SK-N-SH (cell line): Measurements from ENCODE around the gene PRAMEF1. TPM values are rescaled to one million over a fixed set of nuclear protein-coding genes. Genes with fewer than 3 reads are reported as not detected.
A peak's percentile ranks its signal among the peaks of the same experiment; 100 is the strongest.
"Not testable (repeated sequence)": the region's sequence is repeated elsewhere in the genome, so short reads cannot be mapped to it uniquely, and the experiment has no call there.

ENCODE experiments used
- CTCF ChIA-PET: fragments of 300-600, 350-600 bp; formaldehyde crosslinking; extraction: SDS; loops from one replicate; lab custom pipeline; 2021; lab: Yijun Ruan, JAX
- POLR2A ChIA-PET: fragments of 350-600 bp; sonication (Branson Sonifier 250); formaldehyde crosslinking; extraction: SDS; loops from one replicate; lab custom pipeline; 2020; ENCODE audit warnings: antibody characterized with exemption, inconsistent platforms; lab: Yijun Ruan, JAX
- DNase-seq: peaks from one replicate; pipeline ENCODE4 v3.0.0; 2012
- H2AFZ ChIP-seq: fragments of 200-600 bp; sonication (generic); 2 replicates; pipeline ENCODE4 v1.8.1; 2016; ENCODE audit warnings: antibody characterized with exemption, mild to moderate bottlenecking, low read depth
- H3F3A ChIP-seq: fragments of 200-600 bp; sonication (generic); replicated peaks from 2 replicates; pipeline ENCODE3; 2016; ENCODE audit warnings: antibody characterized with exemption, mild to moderate bottlenecking; ENCODE audit not compliant: insufficient read depth
- H3K27ac ChIP-seq, 2 experiments: fragments of 200-500 bp in 1 of 2; fragments of 200-600 bp in 1 of 2; sonication (Bioruptor generic) in 1 of 2; sonication (generic), shearing (Covaris generic) in 1 of 2; 2 replicates each; pipeline versions ENCODE4 v1.5.1 to v1.6.1; 2014 to 2016; ENCODE audit warnings: low read depth in 2 of 2, inconsistent platforms in 1 of 2, low read length in 1 of 2, mild to moderate bottlenecking in 1 of 2, mixed read lengths in 1 of 2
- H3K27me3 ChIP-seq: fragments of 200-600 bp; sonication (generic), shearing (Covaris generic); 2 replicates; pipeline ENCODE4 v1.6.1; 2016; ENCODE audit warnings: mixed run types; ENCODE audit not compliant: insufficient read depth
- H3K36me3 ChIP-seq, 2 experiments: fragments of 200-500 bp in 1 of 2; fragments of 200-600 bp in 1 of 2; sonication (Bioruptor generic) in 1 of 2; sonication (generic) in 1 of 2; replicated peaks in 1 of 2; 2 replicates each; pipeline versions ENCODE3 to v1.5.1; 2014 to 2016; ENCODE audit warnings: low read length in 1 of 2, mild to moderate bottlenecking in 1 of 2; ENCODE audit not compliant: insufficient read depth in 2 of 2, control insufficient read depth in 1 of 2
- H3K4me1 ChIP-seq, 2 experiments: fragments of 200-500 bp in 1 of 2; fragments of 200-600 bp in 1 of 2; sonication (Bioruptor generic) in 1 of 2; sonication (generic), shearing (Covaris generic) in 1 of 2; 2 replicates each; pipeline versions ENCODE4 v1.5.1 to v1.6.1; 2014 to 2016; ENCODE audit warnings: low read depth in 1 of 2, low read length in 1 of 2, mixed run types in 1 of 2; ENCODE audit not compliant: insufficient read depth in 2 of 2, control insufficient read depth in 1 of 2
- H3K4me2 ChIP-seq: fragments of 200-600 bp; sonication (generic), shearing (Covaris generic); 2 replicates; pipeline ENCODE4 v1.6.1; 2017; ENCODE audit warnings: mixed run types
- H3K4me3 ChIP-seq, 2 experiments: fragments of 200-500 bp in 1 of 2; fragments of 200-600 bp in 1 of 2; sonication (Bioruptor generic) in 1 of 2; sonication (generic), shearing (Covaris generic) in 1 of 2; 2 replicates each; pipeline versions ENCODE4 v1.5.1 to v1.8.1; 2014 to 2016; ENCODE audit warnings: low read depth in 2 of 2, inconsistent platforms in 1 of 2, low read length in 1 of 2, mild to moderate bottlenecking in 1 of 2, mixed read lengths in 1 of 2, moderate library complexity in 1 of 2
- H3K79me2 ChIP-seq: fragments of 200-600 bp; sonication (generic); 2 replicates; pipeline ENCODE4 v1.8.1; 2017; ENCODE audit warnings: mild to moderate bottlenecking; ENCODE audit not compliant: insufficient read depth
- H3K9ac ChIP-seq: fragments of 200-600 bp; sonication (generic); 2 replicates; pipeline ENCODE4 v1.6.1; 2017; ENCODE audit warnings: mixed run types
- H3K9me2 ChIP-seq: fragments of 200-600 bp; sonication (generic); 2 replicates; pipeline ENCODE4 v1.6.1; 2017; ENCODE audit warnings: mixed run types
- H3K9me3 ChIP-seq: fragments of 200-600 bp; sonication (generic); 2 replicates; pipeline ENCODE4 v1.6.1; 2017; ENCODE audit warnings: mixed run types, mild to moderate bottlenecking, moderate library complexity
- H4K20me1 ChIP-seq: fragments of 200-600 bp; sonication (generic); 2 replicates; pipeline ENCODE4 v1.6.1; 2017; ENCODE audit warnings: mild to moderate bottlenecking, mixed run types; ENCODE audit not compliant: insufficient read depth
- ELF1 ChIP-seq: IDR thresholded peaks from 2 replicates; pipeline ENCODE4 v1.4.0; 2012
- EP300 ChIP-seq, 2 experiments: IDR thresholded peaks; 2 replicates each; pipeline versions ENCODE4 v1.4.0 to v1.6.1; 2012; ENCODE audit warnings: borderline replicate concordance in 1 of 2, low read depth in 1 of 2, low read length in 1 of 2
- FOXM1 ChIP-seq: IDR thresholded peaks from 2 replicates; pipeline ENCODE4 v1.4.0; 2012; ENCODE audit warnings: low read depth, mild to moderate bottlenecking
- RAD21 ChIP-seq: IDR thresholded peaks from 2 replicates; pipeline ENCODE4 v1.6.1; 2012; ENCODE audit warnings: mild to moderate bottlenecking, low read length
- SIN3A ChIP-seq: IDR thresholded peaks from 2 replicates; pipeline ENCODE4 v1.6.1; 2012; ENCODE audit warnings: low read depth, mild to moderate bottlenecking, low read length, moderate library complexity, borderline replicate concordance
- USF2 ChIP-seq: fragments of 150-350 bp; IDR thresholded peaks from 2 replicates; pipeline ENCODE4 v1.6.1; 2017; ENCODE audit warnings: antibody characterized with exemption, low read length, low read depth, borderline replicate concordance
- WGBS: methylation state at CpG from one replicate; pipeline ENCODE4 v1.1.6; 2017; ENCODE audit warnings: low lambda C conversion rate; 5-methylcytosine and 5-hydroxymethylcytosine counted together
- polyA plus RNA-seq, 3 experiments: library from polyadenylated mRNA; depleted of rRNA; stranded (reverse); fragments of >200 nt; gene quantifications; 2 replicates each; pipeline ENCODE4 v1.2.3, GENCODE V29; 2012
- TF ChIP-seq, protein P1 (sequence below): fragments of 200-600 bp; sonication (generic); IDR thresholded peaks from 2 replicates; pipeline ENCODE4 v1.6.1; 2017; ENCODE audit warnings: antibody characterized with exemption, mild to moderate bottlenecking, moderate library complexity
- TF ChIP-seq, protein P2 (sequence below): IDR thresholded peaks from 2 replicates; pipeline ENCODE4 v1.6.1; 2012; ENCODE audit warnings: mild to moderate bottlenecking, low read depth, low read length, moderate library complexity

PRAMEF1 gene
- polyA plus RNA-seq, 1 of the 3 experiments (the other 2 are of a cell fraction): not detected

- H3K36me3 ChIP-seq, H4K20me1 ChIP-seq, H3K4me3 ChIP-seq, H2AFZ ChIP-seq, H3K4me2 ChIP-seq, H3K9me2 ChIP-seq, H3F3A ChIP-seq, DNase-seq, H3K9ac ChIP-seq, H3K79me2 ChIP-seq, CTCF ChIA-PET, H3K27ac ChIP-seq, POLR2A ChIA-PET, H3K9me3 ChIP-seq, H3K27me3 ChIP-seq, H3K4me1 ChIP-seq: not testable (repeated sequence)
- peak; percentile 36 for TF ChIP-seq RAD21
- TF ChIP-seq, protein P1, sequence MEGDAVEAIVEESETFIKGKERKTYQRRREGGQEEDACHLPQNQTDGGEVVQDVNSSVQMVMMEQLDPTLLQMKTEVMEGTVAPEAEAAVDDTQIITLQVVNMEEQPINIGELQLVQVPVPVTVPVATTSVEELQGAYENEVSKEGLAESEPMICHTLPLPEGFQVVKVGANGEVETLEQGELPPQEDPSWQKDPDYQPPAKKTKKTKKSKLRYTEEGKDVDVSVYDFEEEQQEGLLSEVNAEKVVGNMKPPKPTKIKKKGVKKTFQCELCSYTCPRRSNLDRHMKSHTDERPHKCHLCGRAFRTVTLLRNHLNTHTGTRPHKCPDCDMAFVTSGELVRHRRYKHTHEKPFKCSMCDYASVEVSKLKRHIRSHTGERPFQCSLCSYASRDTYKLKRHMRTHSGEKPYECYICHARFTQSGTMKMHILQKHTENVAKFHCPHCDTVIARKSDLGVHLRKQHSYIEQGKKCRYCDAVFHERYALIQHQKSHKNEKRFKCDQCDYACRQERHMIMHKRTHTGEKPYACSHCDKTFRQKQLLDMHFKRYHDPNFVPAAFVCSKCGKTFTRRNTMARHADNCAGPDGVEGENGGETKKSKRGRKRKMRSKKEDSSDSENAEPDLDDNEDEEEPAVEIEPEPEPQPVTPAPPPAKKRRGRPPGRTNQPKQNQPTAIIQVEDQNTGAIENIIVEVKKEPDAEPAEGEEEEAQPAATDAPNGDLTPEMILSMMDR: peak; percentile 55
- 0% methylated on average over 6 of the region's 7 CpGs for WGBS
These were observed 7.4 kb upstream of the PRAMEF1 start for GRCh38 chr1:12783783-12784182.

- DNase-seq, H3K9ac ChIP-seq, H3K9me2 ChIP-seq, H3K79me2 ChIP-seq, H3K9me3 ChIP-seq, H3K36me3 ChIP-seq, POLR2A ChIA-PET, H4K20me1 ChIP-seq, CTCF ChIA-PET, H3K4me1 ChIP-seq, H3K27me3 ChIP-seq, H3K4me2 ChIP-seq, H3F3A ChIP-seq, H3K4me3 ChIP-seq, H3K27ac ChIP-seq, H2AFZ ChIP-seq: not testable (repeated sequence)
- WGBS: 45% methylated on average over 7 of the region's 8 CpGs
These were observed 6.5 kb upstream of the PRAMEF1 start for GRCh38 chr1:12784729-12785128.

DNA sequence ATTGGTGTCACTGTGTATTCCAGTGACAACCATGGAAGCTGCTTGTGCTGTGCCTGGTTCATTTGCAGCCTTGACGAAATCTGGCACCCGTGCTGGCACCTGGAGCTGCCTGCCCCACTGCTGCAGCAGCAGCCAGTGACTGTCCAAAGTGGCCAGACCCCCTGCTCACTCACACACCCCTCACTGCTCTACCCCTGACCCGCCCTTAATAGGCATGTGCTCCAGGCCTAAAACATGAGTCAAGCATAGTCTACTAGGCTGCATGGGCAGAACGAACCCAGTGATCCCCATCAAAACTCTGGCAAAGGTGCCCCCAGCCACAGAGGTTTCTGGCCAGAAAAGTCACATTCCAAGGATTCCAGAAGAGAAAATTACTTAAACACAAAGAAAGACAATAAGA, 7.7 kb downstream of the PRAMEF1 start:
- WGBS: 0% methylated on average over 3 of the region's 4 CpGs
- Histone ChIP-seq H3F3A (no peaks in the 10 kb centered on the region), H3K9me2 (no peaks in the 10 kb centered on the region), H4K20me1 (no peaks in the 10 kb centered on the region), H3K4me1 (no peaks in the 10 kb centered on the region), H3K27ac (no peak overlapping the region), H3K79me2 (no peaks in the 10 kb centered on the region), H3K27me3 (no peaks in the 10 kb centered on the region), H3K9ac (no peak overlapping the region), H3K9me3 (no peaks in the 10 kb centered on the region), H3K4me2 (no peak overlapping the region), H2AFZ (no peak overlapping the region), H3K36me3 (no peaks in the 10 kb centered on the region), H3K4me3 (no peak overlapping the region)
- POLR2A ChIA-PET: no interaction called here
- DNase-seq: no peak
- no peak for TF ChIP-seq ELF1
- TF ChIP-seq FOXM1: no peak
- CTCF ChIA-PET: no interaction called here

- Histone ChIP-seq H3K4me3 (no peak overlapping the region), H3K4me1 (no peaks in the 10 kb centered on the region), H3K27ac (no peak overlapping the region), H3K9ac (no peak overlapping the region), H3K9me2 (no peaks in the 10 kb centered on the region), H3K36me3 (no peaks in the 10 kb centered on the region), H3K4me2 (no peak overlapping the region), H2AFZ (no peak overlapping the region), H4K20me1 (no peaks in the 10 kb centered on the region), H3K9me3 (no peaks in the 10 kb centered on the region), H3F3A (no peaks in the 10 kb centered on the region), H3K27me3 (no peaks in the 10 kb centered on the region), H3K79me2 (no peaks in the 10 kb centered on the region)
- CTCF ChIA-PET: no interaction called here
- DNase-seq: no peak
- POLR2A ChIA-PET: no interaction called here
- 3% methylated on average over 2 of the region's 2 CpGs for WGBS
- TF ChIP-seq, protein P2, sequence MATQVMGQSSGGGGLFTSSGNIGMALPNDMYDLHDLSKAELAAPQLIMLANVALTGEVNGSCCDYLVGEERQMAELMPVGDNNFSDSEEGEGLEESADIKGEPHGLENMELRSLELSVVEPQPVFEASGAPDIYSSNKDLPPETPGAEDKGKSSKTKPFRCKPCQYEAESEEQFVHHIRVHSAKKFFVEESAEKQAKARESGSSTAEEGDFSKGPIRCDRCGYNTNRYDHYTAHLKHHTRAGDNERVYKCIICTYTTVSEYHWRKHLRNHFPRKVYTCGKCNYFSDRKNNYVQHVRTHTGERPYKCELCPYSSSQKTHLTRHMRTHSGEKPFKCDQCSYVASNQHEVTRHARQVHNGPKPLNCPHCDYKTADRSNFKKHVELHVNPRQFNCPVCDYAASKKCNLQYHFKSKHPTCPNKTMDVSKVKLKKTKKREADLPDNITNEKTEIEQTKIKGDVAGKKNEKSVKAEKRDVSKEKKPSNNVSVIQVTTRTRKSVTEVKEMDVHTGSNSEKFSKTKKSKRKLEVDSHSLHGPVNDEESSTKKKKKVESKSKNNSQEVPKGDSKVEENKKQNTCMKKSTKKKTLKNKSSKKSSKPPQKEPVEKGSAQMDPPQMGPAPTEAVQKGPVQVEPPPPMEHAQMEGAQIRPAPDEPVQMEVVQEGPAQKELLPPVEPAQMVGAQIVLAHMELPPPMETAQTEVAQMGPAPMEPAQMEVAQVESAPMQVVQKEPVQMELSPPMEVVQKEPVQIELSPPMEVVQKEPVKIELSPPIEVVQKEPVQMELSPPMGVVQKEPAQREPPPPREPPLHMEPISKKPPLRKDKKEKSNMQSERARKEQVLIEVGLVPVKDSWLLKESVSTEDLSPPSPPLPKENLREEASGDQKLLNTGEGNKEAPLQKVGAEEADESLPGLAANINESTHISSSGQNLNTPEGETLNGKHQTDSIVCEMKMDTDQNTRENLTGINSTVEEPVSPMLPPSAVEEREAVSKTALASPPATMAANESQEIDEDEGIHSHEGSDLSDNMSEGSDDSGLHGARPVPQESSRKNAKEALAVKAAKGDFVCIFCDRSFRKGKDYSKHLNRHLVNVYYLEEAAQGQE: no peak
- TF ChIP-seq USF2 (no peak), EP300 (IDR thresholded peaks at IDR 0.05; ENCODE audit: borderline replicate concordance in 1 of 2, low read depth in 1 of 2, low read length in 1 of 2) (no peak), SIN3A (no peak)
These were observed 8.5 kb downstream of the PRAMEF1 start for GRCh38 chr1:12799730-12800129.
